B cell (primary cell): ENCODE results near the gene MED15. TPM values are rescaled to one million over a fixed set of nuclear protein-coding genes. Genes with fewer than 3 reads are reported as not detected.

Source experiments
- ATAC-seq: fragments of 200-7000 bp; cut with Tn5 transposase; one replicate; pipeline ENCODE4 v1.10.0; 2021; ENCODE audit warnings: low read depth, mild to moderate bottlenecking, moderate number of reproducible peaks, moderate library complexity
- CTCF ChIA-PET: fragments of 350-600 bp; sonication (Branson Sonifier 250); formaldehyde crosslinking; loops from one replicate; lab custom pipeline; 2021; ENCODE audit warnings: antibody characterized with exemption, inconsistent platforms; lab: Charles Lee
- POLR2A ChIA-PET: fragments of 350-600 bp; sonication (Branson Sonifier 250); formaldehyde crosslinking; loops from one replicate; lab custom pipeline; 2021; ENCODE audit warnings: antibody characterized with exemption; lab: Charles Lee
- DNase-seq: peaks from one replicate; pipeline ENCODE4 v3.0.0; 2013
- H2AFZ ChIP-seq: 2 replicates; pipeline ENCODE4 v1.6.1; 2012; ENCODE audit warnings: mild to moderate bottlenecking, low read depth, low read length; ENCODE audit not compliant: insufficient read depth, poor library complexity, severe bottlenecking
- H3K27ac ChIP-seq, 2 donors: 1 replicate in 1 of 2; 2 replicates in 1 of 2; pipeline ENCODE4 v1.5.1; 2012 to 2013; ENCODE audit warnings: low read length in 2 of 2, mild to moderate bottlenecking in 2 of 2, moderate library complexity in 1 of 2
- H3K27me3 ChIP-seq, 4 experiments: fragments of 200-600 bp in 1 of 4; sonication (generic) in 1 of 4; replicated peaks in 1 of 4; 1 replicate in 2 of 4; 2 replicates in 2 of 4; pipeline versions ENCODE4 v1.6.1 to v1.7.0; 2013 to 2016; ENCODE audit warnings: low read length in 3 of 4, mild to moderate bottlenecking in 2 of 4, mixed read lengths in 1 of 4, moderate library complexity in 1 of 4; ENCODE audit not compliant: insufficient read depth in 4 of 4, control insufficient read depth in 3 of 4; ENCODE audit errors: control extremely low read depth in 1 of 4
- H3K36me3 ChIP-seq, 2 experiments: replicated peaks in 1 of 2; 1 replicate in 1 of 2; 2 replicates in 1 of 2; pipeline versions ENCODE4 v1.6.1 to v1.7.1; 2013; ENCODE audit warnings: low read length in 1 of 2; ENCODE audit not compliant: insufficient read depth in 2 of 2, control insufficient read depth in 1 of 2; ENCODE audit errors: control extremely low read depth in 1 of 2, extremely low read depth in 1 of 2
- H3K4me1 ChIP-seq, 2 donors: fragments of 200-600 bp in 1 of 2; sonication (generic) in 1 of 2; 1 replicate in 1 of 2; 2 replicates in 1 of 2; pipeline versions ENCODE4 v1.5.1 to v1.6.1; 2013 to 2017; ENCODE audit warnings: low read length in 2 of 2; ENCODE audit not compliant: control insufficient read depth in 2 of 2, insufficient read depth in 2 of 2
- H3K4me2 ChIP-seq: replicated peaks from 2 replicates; pipeline ENCODE3; 2012; ENCODE audit warnings: mild to moderate bottlenecking, low read depth, low read length; ENCODE audit not compliant: poor library complexity, severe bottlenecking
- H3K4me3 ChIP-seq, 5 experiments: fragments of 200-600 bp in 1 of 5; sonication (generic) in 1 of 5; 1 replicate in 3 of 5; 2 replicates in 2 of 5; pipeline versions ENCODE4 v1.5.1 to v1.7.0; 2011 to 2016; ENCODE audit warnings: low read length in 4 of 5, mild to moderate bottlenecking in 4 of 5, low read depth in 2 of 5, control low read depth in 1 of 5, moderate library complexity in 1 of 5; ENCODE audit not compliant: insufficient read depth in 1 of 5; ENCODE audit errors: control extremely low read depth in 1 of 5, extremely low read depth in 1 of 5
- H3K79me2 ChIP-seq: fragments of 200-600 bp; sonication (generic); one replicate; pipeline ENCODE4 v1.6.0; 2016; ENCODE audit warnings: low read length; ENCODE audit not compliant: control insufficient read depth, insufficient read depth
- H3K9ac ChIP-seq: fragments of 200-600 bp; sonication (generic); 2 replicates; pipeline ENCODE4 v1.6.1; 2017; ENCODE audit warnings: mild to moderate bottlenecking, low read length, moderate library complexity
- H3K9me3 ChIP-seq, 3 donors: one replicate each; pipeline versions ENCODE4 v1.6.1 to v1.7.1; 2013; ENCODE audit warnings: low read length in 2 of 3; ENCODE audit not compliant: control insufficient read depth in 2 of 3, insufficient read depth in 1 of 3; ENCODE audit errors: control extremely low read depth in 1 of 3
- H4K20me1 ChIP-seq: 2 replicates; pipeline ENCODE4 v1.6.0; 2012; ENCODE audit warnings: mild to moderate bottlenecking, low read length; ENCODE audit not compliant: insufficient read depth, control insufficient read depth, poor library complexity, severe bottlenecking
- H3K27ac Mint-ChIP-seq: one replicate; pipeline ENCODE4 v1.8.0; 2021; ENCODE audit warnings: mixed read lengths
- H3K27me3 Mint-ChIP-seq: one replicate; pipeline ENCODE4 v1.8.0; 2021; ENCODE audit warnings: mixed read lengths
- H3K4me1 Mint-ChIP-seq: one replicate; pipeline ENCODE4 v1.8.0; 2021; ENCODE audit warnings: mixed read lengths
- H3K4me3 Mint-ChIP-seq: one replicate; pipeline ENCODE4 v1.8.0; 2021; ENCODE audit warnings: mixed read lengths
- H3K9me3 Mint-ChIP-seq: one replicate; pipeline ENCODE4 v1.8.0; 2022; ENCODE audit warnings: mixed read lengths; ENCODE audit not compliant: insufficient read depth
- CTCF ChIP-seq: fragments of 200-600 bp; IDR thresholded peaks from one replicate; pipeline ENCODE4 v1.8.0; 2022; ENCODE audit warnings: antibody characterized with exemption, mild to moderate bottlenecking
- EZH2 ChIP-seq: IDR thresholded peaks from 2 replicates; pipeline ENCODE4 v1.6.1; 2012; ENCODE audit warnings: borderline replicate concordance, low read depth, mild to moderate bottlenecking, moderate library complexity, low read length; ENCODE audit not compliant: insufficient read depth, poor library complexity, severe bottlenecking
- WGBS: methylation state at CpG from one replicate; pipeline ENCODE4 v1.1.5; 2013; ENCODE audit warnings: missing lambda C conversion rate; ENCODE audit not compliant: insufficient coverage; 5-methylcytosine and 5-hydroxymethylcytosine counted together
- intact Hi-C: fragments of 100-400 bp; cut with micrococcal nuclease; formaldehyde crosslinking; loops from one replicate; pipeline ENCODE4 v1.10.0; 2022
- polyA plus RNA-seq: library from polyadenylated mRNA; depleted of rRNA; stranded (reverse); fragments of >200 nt; gene quantifications from 2 replicates; pipeline ENCODE4 v1.2.3, GENCODE V29; 2012
- total RNA-seq, 2 donors: library from RNA; stranded (reverse); fragments of 120-200 nt in 1 of 2; gene quantifications; 1 replicate in 1 of 2; 2 replicates in 1 of 2; pipeline versions ENCODE4 v1.2.3 to v1.2.4, GENCODE V29; 2013 to 2022

The MED15 gene
- total and polyA plus RNA-seq, 2 donors (not counting 1 experiment from before 2014, with no cell fraction given) = 109 to 134 TPM

- Histone ChIP-seq H3K4me3 (no peak overlapping the region), H3K9me3 (peaks cover 0 to 10% (median 6%) of the 10 kb centered on the region in 3 donors), H3K9ac (no peak overlapping the region), H3K4me2 (no peak overlapping the region), H3K79me2 (peaks cover 28% of the 10 kb centered on the region), H3K27me3 (no peaks in the 10 kb centered on the region), H3K27ac (no peak overlapping the region), H4K20me1 (no peaks in the 10 kb centered on the region), H2AFZ (no peak overlapping the region), H3K4me1 (peaks cover 11 to 13% of the 10 kb centered on the region in 2 donors), H3K36me3 (peaks cover 6 to 63% of the 10 kb centered on the region in 2 experiments)
- no peak for ATAC-seq
- intact Hi-C loops = no loop called here
- TF ChIP-seq EZH2 (no peak), CTCF (no peak)
- Mint-ChIP-seq H3K4me1 (peaks cover 16% of the 10 kb centered on the region), H3K9me3 (no peaks in the 10 kb centered on the region), H3K4me3 (no peak overlapping the region), H3K27me3 (no peaks in the 10 kb centered on the region), H3K27ac (no peak overlapping the region)
- DNase-seq = no peak
- ChIA-PET CTCF (no interaction called here), POLR2A (no interaction called here)
- WGBS = 100% methylated on average over 2 of the region's 2 CpGs
Measured at GRCh38 chr22:20558534-20558933, 51.1 kb downstream of the MED15 start.

DNA sequence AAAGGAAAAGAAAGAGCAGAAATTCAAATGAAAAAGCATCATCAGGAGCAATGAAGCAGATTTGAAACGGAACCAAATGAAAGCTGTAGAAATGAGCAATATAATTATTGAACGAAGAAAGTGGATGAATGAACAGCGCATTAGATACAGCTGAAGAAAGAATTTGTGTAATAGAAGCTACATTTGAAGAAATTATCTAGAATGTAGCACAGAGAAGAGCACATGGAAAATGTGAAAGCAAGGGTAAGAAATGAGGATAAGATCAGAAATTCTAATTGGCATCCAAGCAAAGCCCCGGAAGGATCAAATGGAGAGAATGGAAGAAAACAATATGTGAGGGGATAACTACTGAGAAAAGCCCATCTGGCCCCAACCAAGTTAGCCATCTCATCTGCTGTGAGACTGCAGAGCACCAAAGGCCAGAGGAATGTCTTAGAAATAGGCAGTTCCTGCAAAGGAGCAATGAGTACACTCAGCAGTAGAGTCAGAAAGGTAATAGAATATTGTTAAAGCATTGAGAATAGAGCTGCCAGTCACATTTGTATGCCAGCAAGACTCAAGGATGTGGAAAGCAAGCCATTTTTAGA, 51.9 kb downstream of the MED15 start:
- Histone ChIP-seq H3K4me1 (peaks cover 11 to 13% of the 10 kb centered on the region in 2 donors), H4K20me1 (peaks cover 4% of the 10 kb centered on the region), H3K4me3 (no peak overlapping the region), H3K27ac (no peak overlapping the region), H3K79me2 (peaks cover 24% of the 10 kb centered on the region), H3K36me3 (peaks cover 8 to 58% of the 10 kb centered on the region in 2 experiments), H2AFZ (no peak overlapping the region), H3K27me3 (no peaks in the 10 kb centered on the region), H3K9me3 (peaks cover 0 to 10% (median 6%) of the 10 kb centered on the region in 3 donors), H3K9ac (no peak overlapping the region), H3K4me2 (no peak overlapping the region)
- TF ChIP-seq EZH2 = no peak
- TF ChIP-seq CTCF = no peak
- ATAC-seq (no peak), DNase-seq (no peak)
- Mint-ChIP-seq H3K4me1 (peaks cover 16% of the 10 kb centered on the region), H3K27ac (no peak overlapping the region), H3K9me3 (no peaks in the 10 kb centered on the region), H3K4me3 (no peak overlapping the region), H3K27me3 (no peaks in the 10 kb centered on the region)
- WGBS = 100% methylated on average over 4 of the region's 4 CpGs
- CTCF ChIA-PET = no interaction called here
- intact Hi-C loops = no loop called here
- POLR2A ChIA-PET = no interaction called here
